Stimulated activated CD4-positive, alpha-beta T cell treated with anti-CD3 and anti-CD28 coated beads, Interleukin-1b, Interleukin-23, amount 100 ng/mL, for 4 hours (primary cell): ENCODE measurements around the gene TMOD3.

Experiments
- DNase-seq, 2 donors: peaks; one replicate each; pipeline ENCODE4 v3.0.0-alpha.2; 2020; ENCODE audit warnings: low read depth in 2 of 2

The TMOD3 gene

DNA sequence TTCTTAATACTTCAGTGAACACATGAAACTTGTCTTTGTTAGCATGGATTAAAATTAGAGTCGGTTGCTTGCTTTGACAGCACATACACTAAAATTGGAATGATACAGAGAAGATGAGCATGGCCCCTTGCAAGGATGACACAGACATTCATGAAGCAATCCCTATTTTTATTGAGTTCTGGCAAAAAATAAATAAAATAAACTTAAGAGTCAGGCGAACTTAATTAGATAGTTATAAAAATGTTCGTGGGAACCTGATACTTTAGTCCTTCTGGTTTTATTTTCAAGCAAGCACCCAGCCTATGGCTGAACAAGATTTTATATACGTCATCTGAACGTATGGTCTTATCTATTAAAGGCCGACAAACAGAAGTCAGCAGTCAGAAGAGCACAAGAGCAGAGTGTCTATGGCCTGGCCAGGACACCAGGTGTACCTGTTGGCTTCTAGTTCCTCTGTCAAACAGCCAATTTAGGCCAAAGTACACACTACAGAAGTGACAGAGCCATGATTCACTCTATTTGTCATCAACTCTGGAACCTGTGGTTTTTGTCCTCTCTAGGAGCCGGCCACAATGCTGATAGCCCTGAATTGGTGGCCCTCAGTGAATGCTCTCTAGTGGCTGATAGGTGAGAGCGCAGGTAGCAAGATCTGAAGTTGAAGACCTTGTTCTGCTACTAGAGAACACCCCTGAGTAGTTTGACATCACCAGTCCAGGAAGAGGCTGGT lies 77.8 kb downstream of the TMOD3 start:
- DNase-seq, result no peak

DNA sequence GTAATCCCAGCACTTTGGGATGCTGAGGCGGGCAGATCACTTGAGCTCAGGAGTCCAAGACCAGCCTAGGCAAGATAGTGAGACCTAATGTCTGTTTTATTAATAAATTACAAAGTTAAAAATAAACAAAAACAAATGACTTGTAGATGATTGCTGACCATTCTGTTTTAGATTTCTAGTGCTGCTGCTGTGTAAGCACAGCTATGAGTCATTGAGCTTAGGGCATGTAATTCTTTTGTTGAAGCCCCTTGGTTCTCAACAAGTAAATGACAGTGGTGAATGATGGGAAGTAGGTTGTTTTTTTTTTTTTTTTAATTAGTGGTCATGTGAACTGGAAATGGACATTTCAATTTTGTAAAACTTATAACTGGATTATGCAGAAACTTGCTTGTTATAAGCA lies 78.9 kb downstream of the TMOD3 start:
- DNase-seq, result no peak

DNA sequence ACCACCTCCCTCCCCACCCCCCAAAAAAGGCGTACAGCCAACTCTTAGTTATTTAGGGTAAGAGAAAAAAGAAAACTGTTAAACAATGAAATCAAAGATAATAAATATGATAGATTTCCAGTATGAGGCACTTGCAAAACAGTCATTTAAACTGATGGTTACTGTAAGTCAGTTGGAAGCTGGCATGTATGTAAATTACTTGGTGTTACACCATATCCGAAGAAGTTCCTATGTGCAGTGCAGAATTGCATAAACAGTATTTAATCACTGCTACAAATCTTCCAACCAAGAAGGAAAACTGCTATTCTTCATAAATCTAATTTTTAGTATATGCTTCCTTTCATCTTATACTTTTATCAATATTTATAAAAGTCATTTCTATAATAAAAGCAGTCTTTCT lies 80.1 kb downstream of the TMOD3 start:
- DNase-seq, result no peak

DNA sequence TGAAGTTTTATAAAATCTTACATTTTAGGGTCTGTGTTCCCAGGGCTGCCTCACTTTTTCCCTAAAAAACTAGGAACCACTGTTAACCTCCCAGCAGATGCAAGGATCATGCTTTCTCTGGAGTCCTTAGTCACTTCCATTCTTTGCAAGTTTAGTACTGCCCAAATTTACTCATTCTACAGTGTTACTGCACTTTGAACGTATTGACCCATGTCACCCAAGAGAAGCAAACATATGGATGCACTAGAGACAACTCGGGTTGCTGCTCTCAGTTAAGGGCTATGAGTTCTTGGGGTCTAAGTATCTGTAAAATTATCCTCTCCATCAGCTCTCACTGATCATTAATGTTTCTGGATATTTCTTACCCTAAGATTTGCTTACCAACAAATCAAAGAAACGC lies 83.1 kb downstream of the TMOD3 start:
- DNase-seq, result no peak

DNA sequence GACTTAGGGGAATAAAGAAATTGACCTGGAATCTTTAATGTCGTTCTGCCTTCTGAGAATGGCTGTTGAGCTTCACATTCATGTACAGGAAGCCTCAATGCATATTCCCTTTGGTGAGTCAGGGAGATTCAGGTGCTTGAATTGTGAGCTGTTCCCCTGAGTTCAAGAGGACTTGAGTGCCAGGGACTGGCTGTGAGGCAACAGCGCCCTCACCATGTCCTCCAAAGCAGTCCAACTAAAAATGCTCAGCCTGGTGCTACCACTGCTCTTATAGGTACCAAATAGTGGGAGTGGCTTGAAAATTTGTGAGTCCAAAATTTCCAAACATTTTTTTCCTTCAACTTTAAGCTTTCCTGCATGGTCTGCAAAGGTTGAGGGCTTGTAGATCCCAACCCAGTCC lies 88.0 kb downstream of the TMOD3 start:
- no peak for DNase-seq

DNA sequence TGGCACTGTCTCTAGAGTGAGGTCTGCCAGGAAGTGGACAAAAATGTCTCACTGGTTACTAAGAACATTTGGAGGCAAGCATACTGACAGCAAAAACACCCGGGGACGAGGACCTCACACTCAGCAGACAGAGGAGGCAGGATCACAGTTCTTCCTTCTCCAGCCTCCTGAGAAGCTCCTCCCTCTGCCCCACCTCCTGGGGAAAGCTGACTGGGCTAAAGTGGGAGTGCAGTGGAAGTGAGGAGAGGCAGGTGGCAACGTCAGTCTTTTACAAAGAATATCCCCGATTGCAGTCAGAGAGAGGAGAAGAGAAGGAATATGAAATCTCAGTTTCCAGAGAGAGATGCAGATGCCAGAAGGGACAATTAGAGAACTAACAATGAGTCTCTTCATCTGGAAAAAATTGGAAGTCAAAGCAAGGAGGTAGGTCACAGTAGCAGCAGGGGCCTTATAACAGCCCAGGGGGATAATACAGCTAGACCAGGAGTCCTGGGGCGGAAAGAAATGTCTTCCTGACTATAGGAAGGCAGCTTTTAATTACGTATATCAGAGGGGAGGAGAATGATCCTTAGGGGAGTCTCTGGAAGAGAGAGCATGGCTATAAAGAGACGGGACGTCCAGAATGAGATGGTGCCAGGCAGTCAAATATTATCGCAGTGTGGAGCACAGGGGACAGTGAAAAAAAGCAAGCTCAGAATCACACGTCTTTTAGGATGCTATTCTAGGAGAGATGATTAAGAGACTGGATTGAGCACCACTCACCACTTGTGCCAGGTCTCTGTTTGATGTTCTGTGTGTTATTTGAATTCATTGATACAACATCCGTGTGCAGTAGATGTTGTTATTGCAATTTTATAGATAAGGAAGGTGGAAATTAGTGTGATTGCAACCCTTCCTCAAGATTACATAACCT lies 95.0 kb downstream of the TMOD3 start:
- DNase-seq, result no peak

DNA sequence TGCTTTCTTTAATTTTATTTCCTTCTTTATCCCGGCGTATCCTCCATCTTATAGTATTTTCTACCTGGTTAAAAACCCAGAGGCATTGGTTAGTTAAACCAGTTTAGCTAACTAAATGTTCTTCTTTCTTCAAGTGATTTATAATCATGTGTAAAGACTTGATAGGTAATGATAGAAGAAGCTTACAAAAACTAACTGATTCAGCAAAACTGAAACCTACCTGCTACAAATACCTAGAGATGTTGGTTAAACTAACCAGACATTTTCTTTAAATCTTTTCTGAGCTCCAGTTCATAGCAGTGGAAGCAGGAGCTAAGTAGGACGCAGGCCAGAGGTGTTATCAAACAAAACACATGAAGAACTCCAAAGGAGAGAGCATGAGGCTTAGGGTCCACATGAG lies 97.4 kb downstream of the TMOD3 start:
- no peak for DNase-seq

DNA sequence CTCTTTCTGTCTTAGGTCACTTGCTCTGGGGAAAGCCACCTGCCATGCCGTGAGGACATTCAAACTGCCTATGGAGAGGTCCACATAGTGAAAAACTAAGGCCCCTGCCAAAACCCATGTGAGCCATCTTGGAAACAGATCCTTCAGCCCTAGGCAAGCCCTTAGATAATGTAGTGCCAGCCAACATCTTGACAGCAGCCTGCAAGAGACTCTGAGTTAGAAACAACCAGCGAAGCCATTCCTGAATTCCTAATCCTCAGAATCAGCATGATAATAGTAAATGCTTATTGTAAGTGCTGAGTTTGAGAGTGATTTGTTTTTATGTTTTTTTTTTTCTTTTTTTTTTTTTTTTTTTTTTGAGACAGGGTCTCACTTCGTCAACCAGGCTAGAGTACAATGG lies 101.6 kb downstream of the TMOD3 start:
- DNase-seq, result no peak

DNA sequence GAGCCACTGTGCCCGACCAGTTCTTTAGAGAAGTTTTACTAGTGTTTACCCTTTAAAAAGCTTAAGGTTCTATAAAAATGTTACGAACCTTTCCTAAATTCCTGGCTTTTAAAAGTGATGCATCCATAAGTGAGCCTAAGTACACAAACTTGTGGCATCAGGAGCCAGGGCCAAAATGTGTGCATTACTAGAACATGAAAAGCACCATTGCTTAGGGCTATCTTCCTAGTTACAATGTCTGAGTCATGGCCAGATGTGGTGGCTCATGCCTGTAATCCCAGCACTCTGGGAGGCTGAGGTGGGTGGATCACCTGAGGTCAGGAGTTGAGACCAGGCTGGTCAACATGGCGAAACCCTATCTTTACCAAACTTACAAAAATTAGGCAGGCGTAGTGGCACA lies 102.2 kb downstream of the TMOD3 start:
- DNase-seq, result no peak

DNA sequence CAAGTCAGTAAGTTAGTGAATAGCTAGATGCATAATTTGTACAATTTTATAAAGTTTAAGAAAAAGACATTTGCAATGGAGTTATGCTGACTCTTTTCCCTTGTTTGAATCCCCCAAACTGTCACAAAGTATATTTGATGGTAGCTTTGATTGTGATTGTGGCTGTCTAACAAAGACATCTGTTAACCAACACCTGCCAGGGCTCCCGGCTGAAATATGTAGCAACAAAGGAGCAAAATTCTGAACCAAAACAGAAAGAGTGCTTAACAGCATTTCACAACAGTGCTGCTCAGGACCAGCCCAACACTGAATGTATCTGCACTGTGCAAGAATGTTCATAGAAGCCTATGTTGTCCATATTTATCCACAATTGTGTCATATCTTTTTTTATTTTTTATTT lies 102.7 kb downstream of the TMOD3 start:
- no peak for DNase-seq

DNA sequence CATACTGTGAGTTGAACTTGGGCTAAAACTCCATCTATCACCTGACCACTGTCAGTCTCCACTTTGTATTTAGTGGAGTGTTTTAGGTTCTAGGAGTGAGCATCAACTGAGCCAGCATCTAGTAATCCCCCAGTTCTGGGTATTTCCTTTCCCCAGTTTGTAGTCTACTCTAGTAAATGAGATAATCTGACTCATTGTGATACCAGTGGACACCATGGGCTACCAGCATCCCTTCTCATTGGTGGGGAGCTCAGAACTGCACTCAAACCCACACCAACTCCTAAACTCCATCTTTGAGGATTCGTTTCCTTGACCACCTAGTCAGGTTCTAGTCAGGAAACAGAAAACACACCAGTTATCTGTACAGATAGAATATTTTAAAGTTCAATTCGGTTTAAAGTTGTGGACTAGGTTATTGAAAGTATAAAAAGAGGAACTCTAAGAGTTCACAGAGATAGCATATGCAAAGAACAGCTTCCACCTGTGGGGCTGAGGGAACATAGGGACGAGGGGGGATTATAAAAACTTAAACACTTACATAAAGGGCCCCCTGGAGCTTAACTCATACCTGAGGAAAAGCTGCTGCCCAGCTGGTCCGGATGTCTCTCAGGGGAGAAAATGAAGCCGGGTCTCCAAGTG lies 106.1 kb downstream of the TMOD3 start:
- DNase-seq, result no peak

DNA sequence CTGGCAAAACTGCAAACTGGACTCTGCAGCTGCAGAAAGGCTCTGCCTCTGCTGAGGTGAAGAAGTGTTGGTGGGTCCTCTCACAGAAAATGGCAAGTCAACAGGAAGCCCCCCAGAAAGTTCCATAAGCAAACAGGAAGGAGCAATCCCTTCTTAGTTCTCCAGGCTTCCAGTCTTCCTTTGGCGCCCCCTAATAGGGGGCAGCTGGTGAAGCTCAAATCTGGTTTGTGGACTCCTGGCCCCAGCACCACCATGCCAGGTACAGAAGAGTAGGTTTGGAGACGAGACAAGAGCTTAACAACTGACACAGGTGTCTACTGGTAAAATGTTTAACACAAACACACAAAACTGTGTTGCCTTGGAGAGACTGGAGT lies 106.6 kb downstream of the TMOD3 start:
- no peak for DNase-seq

DNA sequence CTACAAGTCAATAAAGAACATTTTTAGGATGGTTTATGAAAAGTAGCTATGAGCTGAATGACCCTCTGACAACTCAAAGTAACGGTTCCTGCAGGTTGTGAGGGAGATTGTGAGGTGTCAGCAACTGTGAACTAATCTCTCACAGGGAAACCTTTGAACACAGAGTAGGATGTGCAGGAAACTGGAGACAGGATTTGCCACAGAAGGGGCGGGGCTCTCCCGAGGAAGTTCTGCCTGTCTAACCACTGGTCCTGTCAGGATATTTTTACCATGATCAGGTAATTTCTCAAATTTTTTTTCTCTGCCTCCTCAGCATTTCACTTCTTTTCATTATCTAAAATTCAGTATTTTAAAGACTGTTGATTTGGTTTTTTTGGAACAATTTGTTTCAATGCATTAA lies 108.8 kb downstream of the TMOD3 start:
- DNase-seq, result no peak

DNA sequence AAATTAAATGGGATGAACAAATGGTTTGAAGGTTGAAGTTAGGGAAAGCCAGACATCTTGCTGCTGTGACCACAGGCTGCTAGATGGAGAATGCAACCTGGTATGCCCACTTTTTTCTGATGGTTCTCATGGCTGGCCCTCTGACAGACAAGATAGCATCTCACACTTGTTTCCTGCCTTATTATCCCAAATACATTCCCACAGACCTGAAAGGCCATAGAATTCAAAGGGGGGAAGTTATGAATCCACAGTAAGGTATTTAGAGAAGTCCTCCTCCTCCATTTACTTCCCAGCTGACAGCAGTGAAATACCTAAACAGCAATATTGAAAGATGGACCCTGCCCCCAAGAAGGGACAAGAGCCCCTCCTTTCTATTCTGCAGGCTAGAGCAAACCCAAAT lies 109.8 kb downstream of the TMOD3 start:
- DNase-seq, result no peak

DNA sequence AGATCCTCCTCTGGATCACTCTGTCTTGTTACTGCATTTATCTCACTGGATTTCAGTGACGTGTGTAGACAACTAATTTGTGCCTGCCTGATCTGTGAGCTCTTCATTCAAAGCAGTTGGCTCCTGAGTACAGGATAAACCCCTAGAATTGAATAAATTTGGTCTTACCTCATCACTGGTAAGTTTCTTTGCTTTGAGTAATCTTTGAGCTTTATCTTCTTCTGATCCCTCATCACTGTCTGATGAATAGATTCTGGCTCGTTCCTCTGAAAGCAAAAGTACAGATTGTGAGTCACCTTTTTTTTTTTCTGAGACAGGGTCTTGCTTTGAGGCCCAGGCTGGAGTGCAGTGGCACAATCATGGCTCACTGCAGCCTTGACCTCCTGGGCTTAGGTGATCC lies 117.7 kb downstream of the TMOD3 start:
- no peak for DNase-seq

DNA sequence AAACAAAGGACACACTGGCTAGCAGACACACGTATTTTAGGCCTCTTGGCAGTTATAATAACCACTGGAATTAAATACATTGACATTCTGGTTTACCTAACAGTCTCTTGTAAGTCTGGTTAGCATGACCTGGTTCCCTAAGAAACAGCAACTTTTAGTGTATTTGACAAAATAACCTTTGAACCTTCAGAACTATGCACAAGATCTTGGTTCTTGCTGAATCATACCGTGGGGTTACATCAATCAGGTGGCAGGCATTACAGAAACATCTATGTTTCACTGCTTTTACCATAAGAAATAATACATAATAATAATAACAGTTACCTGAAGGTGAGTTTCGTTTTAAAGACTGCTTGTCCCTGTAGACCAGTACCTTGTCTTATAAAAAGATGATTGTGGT lies 123.4 kb downstream of the TMOD3 start:
- no peak for DNase-seq

DNA sequence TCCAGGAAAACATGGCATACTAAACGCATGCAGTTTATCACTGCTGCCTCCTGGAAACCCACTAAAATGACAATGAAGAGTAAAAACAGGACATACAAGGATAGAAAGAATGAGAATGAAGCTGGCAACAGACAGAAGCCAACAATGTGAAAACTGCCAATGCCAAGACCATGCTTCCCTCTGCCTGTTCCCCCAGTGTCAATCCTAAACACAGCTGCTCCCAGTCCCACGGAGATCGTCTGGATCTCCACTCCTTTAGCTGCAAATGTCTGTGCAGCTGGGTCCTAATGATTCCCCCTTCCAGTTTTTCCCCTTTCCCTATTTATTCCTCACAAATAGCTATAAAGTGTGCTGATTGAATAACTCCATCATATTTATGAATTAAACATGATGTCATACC lies 126.1 kb downstream of the TMOD3 start:
- DNase-seq, result no peak
